ENCODE measurements around the gene KPNA1.

GRCh38 chr3:122535964-122536631 lies 21.4 kb upstream of the KPNA1 start:
- TF ChIP-seq CTCF (IDR thresholded peaks at IDR 0.05) (no peak), POLR2A (IDR thresholded peaks at IDR 0.05) (no peak), POLR2AphosphoS5 (IDR thresholded peaks at IDR 0.05; ENCODE audit: insufficient read depth in 1 of 2, low read depth in 1 of 2) (no peak)

Data from vagina (tissue), 2 donors.